ENCODE results near the gene TSBP1. TPM values are rescaled to one million over a fixed set of nuclear protein-coding genes. Genes with fewer than 3 reads are reported as not detected.

Gene TSBP1
- total RNA-seq, 3 donors from 2014 or later, result not detected

- H3K9me3 ChIP-seq, result no peaks in the 10 kb centered on the region
- ATAC-seq (no peak), DNase-seq (no peak)
- no peaks in the 10 kb centered on the region for H3K36me3 ChIP-seq (ENCODE audit: low read depth)
- TF ChIP-seq CTCF (IDR thresholded peaks at IDR 0.05), result no peak
- H3K4me1 ChIP-seq (ENCODE audit: low read depth), result no peaks in the 10 kb centered on the region
- H3K4me3 ChIP-seq, result no peak overlapping the region
- intact Hi-C loops (cut with DNase I, micrococcal nuclease), result no loop called here
Measured at GRCh38 chr6:32353348-32353747, 18.4 kb downstream of the TSBP1 start.

- intact Hi-C loops (cut with DNase I, micrococcal nuclease), result no loop called here
- TF ChIP-seq CTCF (IDR thresholded peaks at IDR 0.05), result no peak
- ATAC-seq (no peak), DNase-seq (no peak)
- no peaks in the 10 kb centered on the region for H3K36me3 ChIP-seq (ENCODE audit: low read depth)
- H3K4me1 ChIP-seq (ENCODE audit: low read depth), result no peaks in the 10 kb centered on the region
- no peaks in the 10 kb centered on the region for H3K9me3 ChIP-seq
- no peak overlapping the region for H3K4me3 ChIP-seq
Measured at GRCh38 chr6:32340242-32340641, 31.5 kb downstream of the TSBP1 start.

GRCh38 chr6:32337186-32337805, 34.4 kb downstream of the TSBP1 start:
- intact Hi-C loops (cut with DNase I, micrococcal nuclease), result no loop called here
- no peaks in the 10 kb centered on the region for H3K9me3 ChIP-seq
- H3K4me3 ChIP-seq, result no peak overlapping the region
- ATAC-seq (no peak), DNase-seq (no peak)
- no peaks in the 10 kb centered on the region for H3K36me3 ChIP-seq (ENCODE audit: low read depth)
- TF ChIP-seq CTCF (IDR thresholded peaks at IDR 0.05), result no peak
- no peaks in the 10 kb centered on the region for H3K4me1 ChIP-seq (ENCODE audit: low read depth)

- Histone ChIP-seq H3K4me3 (no peak overlapping the region), H3K36me3 (ENCODE audit: low read depth) (no peaks in the 10 kb centered on the region), H3K9me3 (no peaks in the 10 kb centered on the region), H3K4me1 (ENCODE audit: low read depth) (no peaks in the 10 kb centered on the region)
- no peak for TF ChIP-seq CTCF (IDR thresholded peaks at IDR 0.05)
- no peak for ATAC-seq
- intact Hi-C loops (cut with DNase I, micrococcal nuclease), result no loop called here
- no peak for DNase-seq
Measured at GRCh38 chr6:32332433-32332832, 39.3 kb downstream of the TSBP1 start.

- TF ChIP-seq CTCF (IDR thresholded peaks at IDR 0.05), result no peak
- no peak for ATAC-seq
Measured at GRCh38 chr6:32329141-32329540, 42.6 kb downstream of the TSBP1 start.

GRCh38 chr6:32327103-32327502, 44.6 kb downstream of the TSBP1 start:
- intact Hi-C loops (cut with DNase I, micrococcal nuclease), result no loop called here
- ATAC-seq, result no peak
- no peaks in the 10 kb centered on the region for H3K4me1 ChIP-seq (ENCODE audit: low read depth)
- no peak overlapping the region for H3K4me3 ChIP-seq
- no peak for DNase-seq
- no peak for TF ChIP-seq CTCF (IDR thresholded peaks at IDR 0.05)
- H3K36me3 ChIP-seq (ENCODE audit: low read depth), result no peaks in the 10 kb centered on the region
- no peaks in the 10 kb centered on the region for H3K9me3 ChIP-seq

More at GRCh38 chr6:32329141-32329540, 42.6 kb downstream of the TSBP1 start:
- Histone ChIP-seq H3K36me3 (ENCODE audit: low read depth) (no peaks in the 10 kb centered on the region), H3K4me1 (ENCODE audit: low read depth) (no peaks in the 10 kb centered on the region), H3K9me3 (no peaks in the 10 kb centered on the region), H3K4me3 (no peak overlapping the region)
- DNase-seq, result no peak
- intact Hi-C loops (cut with DNase I, micrococcal nuclease), result no loop called here
